ENCODE results near the gene ANKRD63. TPM values are rescaled to one million over a fixed set of nuclear protein-coding genes. Genes with fewer than 3 reads are reported as not detected.

The ANKRD63 gene
- total and polyA plus RNA-seq, 8 donors, result not detected

DNA sequence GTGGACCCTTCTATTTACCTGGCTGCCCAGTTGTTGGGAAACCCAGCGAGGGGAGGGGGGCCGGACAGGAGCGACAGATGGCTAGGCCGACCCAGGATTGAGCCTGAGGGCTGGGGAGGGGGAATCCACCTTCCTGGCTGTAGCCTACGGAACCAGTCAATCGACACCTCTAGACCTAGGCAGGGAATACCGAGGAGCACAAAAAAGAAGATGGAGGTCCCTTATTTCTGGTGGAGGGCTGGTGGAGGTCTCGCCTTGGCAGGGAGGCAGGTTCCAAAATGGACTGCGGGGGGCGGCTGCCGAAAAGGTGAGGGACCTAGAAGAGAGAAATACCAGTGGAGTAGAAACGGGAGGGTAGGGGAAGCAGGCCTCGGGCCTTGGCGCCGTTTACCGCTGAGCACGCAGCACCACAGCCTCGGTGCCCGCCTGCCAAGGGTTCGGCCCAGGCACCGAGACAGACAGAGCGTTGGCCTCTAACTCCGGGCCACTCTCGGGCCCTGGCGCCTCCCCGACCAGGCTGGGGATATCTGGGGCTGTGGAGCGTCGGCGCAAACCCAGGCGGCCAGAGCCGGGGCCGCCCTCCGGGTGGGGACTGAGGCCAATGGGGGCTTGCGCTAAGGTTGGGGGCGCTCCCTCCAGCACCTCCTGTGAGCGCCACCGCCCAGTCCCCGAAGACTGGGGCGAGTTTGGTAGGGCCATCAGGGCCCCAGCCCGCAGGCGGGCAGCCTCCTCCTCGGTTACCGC is 1.6 kb downstream of the ANKRD63 start:
- Histone ChIP-seq H3K4me3 (peak overlapping the region in 1 of 2 donors; percentile 59), H3K27me3 (peaks cover 52 to 79% of the 10 kb centered on the region in 2 donors), H3K9me3 (no peaks in the 10 kb centered on the region), H3K36me3 (no peaks in the 10 kb centered on the region), H3K27ac (no peak overlapping the region), H3K4me1 (peaks cover 21 to 68% of the 10 kb centered on the region in 2 donors)
- no peak for TF ChIP-seq CTCF (IDR thresholded peaks at IDR 0.05)
- intact Hi-C loops (cut with DNase I), result loop anchor here in 1 of 2 donors (10.0 kb wide), 1 partner anchor 144 kb away; no protein-coding TSS in a partner anchor
- DNase-seq (peak in 1 of 4 donors; percentile 68), ATAC-seq (no peak)

DNA sequence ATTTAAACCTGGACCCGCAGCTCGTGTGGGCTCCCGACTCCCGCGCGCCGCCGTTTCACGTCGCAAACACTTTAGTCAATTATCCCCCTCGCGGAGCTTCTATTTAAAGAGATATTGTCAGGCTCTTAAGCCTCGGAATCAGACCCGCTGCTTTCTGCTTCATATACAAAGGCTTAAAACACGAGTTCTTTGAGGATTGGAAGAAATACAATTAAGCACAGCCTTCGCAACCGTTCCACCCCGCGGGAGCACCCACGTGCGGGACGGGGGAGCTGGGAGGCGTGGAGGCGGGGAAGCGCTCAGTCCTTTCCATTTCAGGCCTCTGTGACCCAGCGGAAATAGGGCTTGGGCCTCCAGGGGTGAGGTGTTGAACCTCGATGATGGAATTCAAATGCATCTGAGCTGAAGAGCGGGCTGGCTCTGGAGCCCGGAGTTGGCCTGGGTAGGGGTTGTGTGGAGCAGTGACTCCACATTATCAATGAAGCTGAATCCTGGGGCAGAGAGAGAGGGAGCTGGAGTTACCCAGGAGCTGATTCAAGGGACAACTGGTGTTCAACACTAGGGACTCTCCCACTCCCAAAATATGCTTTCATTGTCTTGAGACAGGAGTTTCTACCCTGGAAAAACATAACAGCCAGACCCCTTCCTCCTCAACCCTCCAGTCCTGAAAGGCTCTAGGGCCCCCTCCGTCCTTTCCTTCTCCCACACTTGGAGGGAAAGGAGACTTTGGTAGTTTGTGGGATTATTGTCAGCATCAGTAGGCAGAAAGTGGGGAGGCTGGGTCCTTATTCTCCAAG is 2.4 kb downstream of the ANKRD63 start:
- intact Hi-C loops (cut with DNase I), result loop anchor here in 1 of 2 donors (10.0 kb wide), 1 partner anchor 144 kb away; no protein-coding TSS in a partner anchor
- Histone ChIP-seq H3K4me3 (no peak overlapping the region), H3K27me3 (peaks cover 52 to 77% of the 10 kb centered on the region in 2 donors), H3K9me3 (no peaks in the 10 kb centered on the region), H3K27ac (no peak overlapping the region), H3K36me3 (no peaks in the 10 kb centered on the region), H3K4me1 (peaks cover 21 to 65% of the 10 kb centered on the region in 2 donors)
- TF ChIP-seq CTCF (IDR thresholded peaks at IDR 0.05), result no peak
- DNase-seq (peak in 1 of 4 donors; percentile 51), ATAC-seq (no peak)

DNA sequence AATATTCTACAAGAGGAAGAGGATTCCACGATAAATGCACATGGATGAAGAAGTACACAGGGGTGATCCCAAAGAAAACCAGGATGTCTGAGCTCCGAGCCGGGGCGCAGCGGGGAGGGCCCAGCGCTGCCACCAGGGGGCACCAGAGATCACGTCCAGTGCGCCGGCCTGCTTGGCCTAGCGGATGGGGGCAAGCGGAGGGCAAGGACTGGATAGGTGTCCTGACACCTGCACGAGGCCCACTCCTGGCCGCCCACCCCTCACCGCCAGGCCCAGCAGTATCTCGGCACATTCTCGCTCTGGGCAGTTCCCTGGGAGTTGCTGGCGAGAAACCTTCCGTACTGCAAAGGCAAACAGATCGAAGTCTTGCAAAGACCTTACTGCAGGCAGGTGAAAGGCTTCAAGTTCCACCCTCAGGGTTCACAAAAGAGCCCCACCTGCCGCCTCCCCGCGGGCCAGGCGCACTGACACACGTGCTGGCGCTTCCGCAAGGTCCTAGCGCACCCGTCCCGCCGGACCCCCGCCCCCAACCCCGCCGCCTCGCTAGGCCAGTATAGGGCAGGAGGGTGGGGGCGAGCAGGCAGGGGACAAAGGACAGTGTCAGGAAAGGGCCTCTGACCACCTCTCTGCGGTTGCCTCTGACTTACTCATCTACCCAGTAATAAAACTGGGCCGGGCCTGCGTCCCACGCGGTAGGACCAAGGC is 3.3 kb downstream of the ANKRD63 start:
- no peaks in the 10 kb centered on the region for H3K9me3 ChIP-seq
- intact Hi-C loops (cut with DNase I), result loop anchor here in 1 of 2 donors (10.0 kb wide), 1 partner anchor 145 kb away; no protein-coding TSS in a partner anchor
- H3K27ac ChIP-seq, result no peak overlapping the region
- no peaks in the 10 kb centered on the region for H3K36me3 ChIP-seq
- ATAC-seq (peak; percentile 78), DNase-seq (peak; percentile 62 to 97 (median 73))
- H3K27me3 ChIP-seq, result peaks cover 52 to 74% of the 10 kb centered on the region in 2 donors
- peak; percentile 99 for TF ChIP-seq CTCF (IDR thresholded peaks at IDR 0.05)
- no peak overlapping the region for H3K4me3 ChIP-seq
- peaks cover 21 to 62% of the 10 kb centered on the region in 2 donors for H3K4me1 ChIP-seq

GRCh38 chr15:40278026-40278425 is 4.8 kb downstream of the ANKRD63 start:
- H3K4me1 ChIP-seq, result peaks cover 17 to 54% of the 10 kb centered on the region in 2 donors
- no peaks in the 10 kb centered on the region for H3K36me3 ChIP-seq
- intact Hi-C loops (cut with DNase I), result no loop called here
- ATAC-seq (no peak), DNase-seq (peak in 1 of 4 donors; percentile 53)
- no peaks in the 10 kb centered on the region for H3K9me3 ChIP-seq
- TF ChIP-seq CTCF (IDR thresholded peaks at IDR 0.05), result no peak
- H3K4me3 ChIP-seq, result no peak overlapping the region
- peaks cover 40 to 59% of the 10 kb centered on the region in 2 donors for H3K27me3 ChIP-seq
- H3K27ac ChIP-seq, result no peak overlapping the region

All from left lung (tissue), 10 donors.